Testis (tissue), 2 donors: Measurements from ENCODE around the gene DNAH9.

ENCODE experiments used
- POLR2A ChIP-seq: fragments of 450-650 bp; IDR thresholded peaks from one replicate; pipeline ENCODE4 v1.6.1; 2017; ENCODE audit warnings: antibody characterized with exemption, mild to moderate bottlenecking, moderate library complexity
- TF ChIP-seq, protein P1 (sequence below), 3 experiments: fragments of 450-650 bp in 2 of 3; fragments of 200-600 bp in 1 of 3; sonication (generic) in 1 of 3; IDR thresholded peaks; one replicate each; pipeline ENCODE4 v1.5.1; 2016 to 2019; ENCODE audit warnings: antibody characterized with exemption in 3 of 3, mild to moderate bottlenecking in 2 of 3, moderate library complexity in 1 of 3

DNA sequence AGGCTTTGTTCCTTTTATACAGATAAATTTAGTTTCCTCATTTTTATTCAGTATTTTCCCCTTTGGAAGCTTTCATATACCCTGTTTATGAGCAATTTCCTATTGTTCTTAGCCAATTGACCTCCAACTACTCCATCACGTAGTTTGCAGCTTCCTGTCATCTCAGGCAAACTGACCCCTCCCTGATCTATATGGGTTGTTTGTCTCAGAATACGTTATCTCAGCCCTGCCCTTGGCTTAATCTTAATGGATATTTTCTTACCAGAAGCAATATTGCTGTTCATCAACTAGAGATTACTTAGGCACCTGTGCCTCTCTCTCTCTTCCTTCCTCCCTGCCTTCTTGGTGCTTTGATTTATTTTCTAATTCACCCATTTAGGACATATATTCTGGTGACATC is 317.8 kb downstream of the DNAH9 start:
- TF ChIP-seq, protein P1, sequence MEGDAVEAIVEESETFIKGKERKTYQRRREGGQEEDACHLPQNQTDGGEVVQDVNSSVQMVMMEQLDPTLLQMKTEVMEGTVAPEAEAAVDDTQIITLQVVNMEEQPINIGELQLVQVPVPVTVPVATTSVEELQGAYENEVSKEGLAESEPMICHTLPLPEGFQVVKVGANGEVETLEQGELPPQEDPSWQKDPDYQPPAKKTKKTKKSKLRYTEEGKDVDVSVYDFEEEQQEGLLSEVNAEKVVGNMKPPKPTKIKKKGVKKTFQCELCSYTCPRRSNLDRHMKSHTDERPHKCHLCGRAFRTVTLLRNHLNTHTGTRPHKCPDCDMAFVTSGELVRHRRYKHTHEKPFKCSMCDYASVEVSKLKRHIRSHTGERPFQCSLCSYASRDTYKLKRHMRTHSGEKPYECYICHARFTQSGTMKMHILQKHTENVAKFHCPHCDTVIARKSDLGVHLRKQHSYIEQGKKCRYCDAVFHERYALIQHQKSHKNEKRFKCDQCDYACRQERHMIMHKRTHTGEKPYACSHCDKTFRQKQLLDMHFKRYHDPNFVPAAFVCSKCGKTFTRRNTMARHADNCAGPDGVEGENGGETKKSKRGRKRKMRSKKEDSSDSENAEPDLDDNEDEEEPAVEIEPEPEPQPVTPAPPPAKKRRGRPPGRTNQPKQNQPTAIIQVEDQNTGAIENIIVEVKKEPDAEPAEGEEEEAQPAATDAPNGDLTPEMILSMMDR (IDR thresholded peaks at IDR 0.05): no peak
- no peak for TF ChIP-seq POLR2A
